ENCODE measurements around the gene CHST15. TPM values are rescaled to one million over a fixed set of nuclear protein-coding genes. Genes with fewer than 3 reads are reported as not detected.
"Not testable (repeated sequence)": the region's sequence is repeated elsewhere in the genome, so short reads cannot be mapped to it uniquely, and the experiment has no call there.

Gene CHST15
- total and polyA plus RNA-seq, 12 donors = 5.2 to 54.5 (median 29.2) TPM

- H3K36me3 ChIP-seq (replicated peaks in 1 of 2) = no peaks in the 10 kb centered on the region
- WGBS, 4 donors = 35 to 71% (median 40%) methylated on average over 5 to 11 of the region's 11 CpGs
- H3K4me3 ChIP-seq = peak overlapping the region in 1 of 4 donors; percentile 81
- peaks cover 7 to 16% of the 10 kb centered on the region in 2 donors for H3K4me1 ChIP-seq (replicated peaks in 1 of 2)
- no peak for TF ChIP-seq POLR2A (IDR thresholded peaks at IDR 0.05)
- TF ChIP-seq CTCF (IDR thresholded peaks at IDR 0.05) = no peak
- no peaks in the 10 kb centered on the region for H3K27me3 ChIP-seq
- DNase-seq = peak in 6 of 7 donors; percentile 31 to 80 (median 56)
- intact Hi-C loops (cut with DNase I) = loop anchor here in 1 of 2 donors (10.0 kb wide), 1 partner anchor 290 kb away; no protein-coding TSS in a partner anchor
- no peaks in the 10 kb centered on the region for H3K9me3 ChIP-seq (replicated peaks in 1 of 3)
- peak overlapping the region; percentile 34 to 97 (median 80) for H3K27ac ChIP-seq
Measured at GRCh38 chr10:124094419-124094785, 1.0 kb upstream of the CHST15 start.

- peak in 6 of 7 donors; percentile 34 to 79 (median 54) for DNase-seq
- peak in 2 of 6 experiments; percentile 8 to 15 for TF ChIP-seq CTCF (IDR thresholded peaks at IDR 0.05)
- intact Hi-C loops (cut with DNase I) = loop anchor here in 1 of 2 donors (10.0 kb wide), 1 partner anchor 291 kb away; no protein-coding TSS in a partner anchor
- Histone ChIP-seq H3K4me1 (replicated peaks in 1 of 2) (peaks cover 7 to 16% of the 10 kb centered on the region in 2 donors), H3K27ac (peak overlapping the region; percentile 76 to 97 (median 80)), H3K4me3 (peak overlapping the region in 2 of 4 donors; percentile 40 to 81)
- not testable (repeated sequence) for H3K27me3 ChIP-seq; H3K9me3 ChIP-seq (replicated peaks in 1 of 3); H3K36me3 ChIP-seq (replicated peaks in 1 of 2)
- 0 to 10% (median 5%) methylated on average over 3 to 39 of the region's 39 CpGs for WGBS, 4 donors
Measured at GRCh38 chr10:124093774-124094418, 498 bp upstream of the CHST15 start.

GRCh38 chr10:124092250-124092859, 1.0 kb downstream of the CHST15 start:
- 0 to 10% (median 1%) methylated on average over 4 to 70 of the region's 70 CpGs; no CpG with 5 or more reads in 1 of the 4 donors for WGBS, 4 donors
- peak in 1 of 2 donors; percentile 30 for TF ChIP-seq POLR2A (IDR thresholded peaks at IDR 0.05)
- TF ChIP-seq CTCF (IDR thresholded peaks at IDR 0.05) = no peak
- DNase-seq = peak; percentile 54 to 78 (median 63)
- Histone ChIP-seq H3K9me3 (replicated peaks in 1 of 3) (no peaks in the 10 kb centered on the region), H3K36me3 (replicated peaks in 1 of 2) (no peaks in the 10 kb centered on the region), H3K27ac (peak overlapping the region; percentile 71 to 97 (median 80)), H3K27me3 (no peaks in the 10 kb centered on the region), H3K4me1 (replicated peaks in 1 of 2) (peaks cover 7 to 27% of the 10 kb centered on the region in 2 donors), H3K4me3 (peak overlapping the region in 2 of 4 donors; percentile 40 to 81)
- intact Hi-C loops (cut with DNase I) = loop anchor here in 1 of 2 donors (10.0 kb wide), 1 partner anchor 292 kb away; no protein-coding TSS in a partner anchor

GRCh38 chr10:124091646-124092249, 1.6 kb downstream of the CHST15 start:
- WGBS, 4 donors = 0 to 4% (median 3%) methylated on average over 8 to 55 of the region's 55 CpGs; no CpG with 5 or more reads in 1 of the 4 donors
- Histone ChIP-seq H3K4me3 (peak overlapping the region in 2 of 4 donors; percentile 40 to 81), H3K9me3 (replicated peaks in 1 of 3) (no peaks in the 10 kb centered on the region), H3K36me3 (replicated peaks in 1 of 2) (no peaks in the 10 kb centered on the region), H3K4me1 (replicated peaks in 1 of 2) (peaks cover 7 to 33% of the 10 kb centered on the region in 2 donors), H3K27ac (peak overlapping the region in 4 of 5 donors; percentile 80 to 97 (median 85)), H3K27me3 (no peaks in the 10 kb centered on the region)
- peak in 3 of 7 donors; percentile 37 to 73 (median 44) for DNase-seq
- no peak for TF ChIP-seq CTCF (IDR thresholded peaks at IDR 0.05)
- TF ChIP-seq POLR2A (IDR thresholded peaks at IDR 0.05) = no peak
- intact Hi-C loops (cut with DNase I) = loop anchor here in 1 of 2 donors (10.0 kb wide), 1 partner anchor 293 kb away; no protein-coding TSS in a partner anchor

Measured in adrenal gland (tissue), 12 donors.